ENCODE results near the gene PHAF1.
A peak's percentile ranks its signal among the peaks of the same experiment; 100 is the strongest.

PHAF1 gene

GRCh38 chr16:67109407-67110135 is at the start of gene PHAF1:
TSS of gene PHAF1 (plus strand) at chr16:67109941. CDS start at chr16:67110176, 235 bp downstream.
- DNase-seq, result peak; percentile 92

- DNase-seq, result no peak
Measured at GRCh38 chr16:67063008-67063407, 46.7 kb upstream of the PHAF1 start.

- no peak for DNase-seq
Measured at GRCh38 chr16:67068212-67068753, 41.5 kb upstream of the PHAF1 start.

GRCh38 chr16:67071476-67072048 is 38.2 kb upstream of the PHAF1 start:
- no peak for DNase-seq

- no peak for DNase-seq
Measured at GRCh38 chr16:67075331-67075730, 34.4 kb upstream of the PHAF1 start.

- DNase-seq, result no peak
Measured at GRCh38 chr16:67077871-67078270, 31.9 kb upstream of the PHAF1 start.

- DNase-seq, result no peak
Measured at GRCh38 chr16:67082100-67082499, 27.6 kb upstream of the PHAF1 start.

GRCh38 chr16:67082891-67083290 is 26.9 kb upstream of the PHAF1 start:
- no peak for DNase-seq

GRCh38 chr16:67084345-67085028 is 25.3 kb upstream of the PHAF1 start:
- DNase-seq, result peak; percentile 5

GRCh38 chr16:67086822-67087221 is 22.9 kb upstream of the PHAF1 start:
- no peak for DNase-seq

- no peak for DNase-seq
Measured at GRCh38 chr16:67087291-67087690, 22.4 kb upstream of the PHAF1 start.

GRCh38 chr16:67087803-67088202 is 21.9 kb upstream of the PHAF1 start:
- no peak for DNase-seq

- no peak for DNase-seq
Measured at GRCh38 chr16:67088551-67088950, 21.2 kb upstream of the PHAF1 start.

GRCh38 chr16:67089101-67089500 is 20.6 kb upstream of the PHAF1 start:
- no peak for DNase-seq

- DNase-seq, result no peak
Measured at GRCh38 chr16:67091906-67092566, 17.7 kb upstream of the PHAF1 start.

GRCh38 chr16:67093098-67093726 is 16.5 kb upstream of the PHAF1 start:
- no peak for DNase-seq

GRCh38 chr16:67098599-67098998 is 11.1 kb upstream of the PHAF1 start:
- DNase-seq, result no peak

GRCh38 chr16:67100569-67101310 is 9.0 kb upstream of the PHAF1 start:
- peak; percentile 36 for DNase-seq

- DNase-seq, result no peak
Measured at GRCh38 chr16:67101311-67102082, 8.2 kb upstream of the PHAF1 start.

GRCh38 chr16:67104061-67104460 is 5.7 kb upstream of the PHAF1 start:
- DNase-seq, result no peak

GRCh38 chr16:67104845-67105244 is 4.9 kb upstream of the PHAF1 start:
- DNase-seq, result no peak

Measured in NCI-H2171 treated with DMSO at 0.1 percent for 48 hours (cell line).